Measurements from ENCODE around the gene FRYL. TPM values are rescaled to one million over a fixed set of nuclear protein-coding genes. Genes with fewer than 3 reads are reported as not detected.
"Not testable (repeated sequence)": the region's sequence is repeated elsewhere in the genome, so short reads cannot be mapped to it uniquely, and the experiment has no call there.

FRYL gene
- total RNA-seq, 1 donor from 2014 or later, result 30.8 TPM

- no peak for DNase-seq (ENCODE audit: low read depth)
These were observed 114.4 kb downstream of the FRYL start for GRCh38 chr4:48665555-48666186.

- DNase-seq (ENCODE audit: low read depth), result no peak
These were observed 115.1 kb downstream of the FRYL start for GRCh38 chr4:48664938-48665337.

- no peak for DNase-seq (ENCODE audit: low read depth)
These were observed 118.7 kb downstream of the FRYL start for GRCh38 chr4:48661391-48661790.

GRCh38 chr4:48660347-48660746 is 119.7 kb downstream of the FRYL start:
- no peak for DNase-seq (ENCODE audit: low read depth)

DNA sequence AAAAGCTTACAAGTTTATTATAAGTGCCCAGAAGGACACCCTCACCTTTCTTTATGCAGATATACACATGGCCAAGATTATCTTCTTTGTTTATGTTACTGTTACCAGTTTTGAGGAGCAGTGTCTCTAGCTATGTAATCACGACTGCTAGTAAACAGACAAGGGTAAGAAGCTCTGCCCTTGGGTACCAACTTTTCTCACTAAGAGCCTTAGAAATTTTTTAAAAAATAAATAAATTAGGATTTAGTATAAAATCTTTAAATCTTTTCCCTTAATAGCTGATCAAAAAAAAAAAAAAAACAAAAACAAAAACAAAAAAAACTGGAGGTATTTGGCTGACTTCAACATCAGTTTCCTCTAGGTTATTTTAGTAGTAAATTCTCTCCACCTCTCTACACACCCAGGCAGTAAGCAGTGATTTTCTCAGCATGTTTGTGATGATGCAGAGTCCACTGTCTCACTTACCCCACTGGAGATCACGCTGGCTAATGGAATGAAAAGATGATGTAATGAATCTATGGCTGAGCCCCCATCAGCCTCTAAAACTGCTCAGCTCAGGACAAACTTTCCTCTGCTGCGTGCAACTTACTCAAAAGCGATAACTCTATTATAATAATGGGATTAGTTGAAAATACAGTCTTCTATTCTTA is 125.9 kb downstream of the FRYL start:
- no peak for DNase-seq (ENCODE audit: low read depth)

GRCh38 chr4:48653217-48654014 is 126.7 kb downstream of the FRYL start:
- DNase-seq (ENCODE audit: low read depth), result peak; percentile 49

- DNase-seq (ENCODE audit: low read depth), result no peak
These were observed 128.2 kb downstream of the FRYL start for GRCh38 chr4:48651914-48652313.

GRCh38 chr4:48649505-48649904 is 130.6 kb downstream of the FRYL start:
- no peak for DNase-seq (ENCODE audit: low read depth)

DNA sequence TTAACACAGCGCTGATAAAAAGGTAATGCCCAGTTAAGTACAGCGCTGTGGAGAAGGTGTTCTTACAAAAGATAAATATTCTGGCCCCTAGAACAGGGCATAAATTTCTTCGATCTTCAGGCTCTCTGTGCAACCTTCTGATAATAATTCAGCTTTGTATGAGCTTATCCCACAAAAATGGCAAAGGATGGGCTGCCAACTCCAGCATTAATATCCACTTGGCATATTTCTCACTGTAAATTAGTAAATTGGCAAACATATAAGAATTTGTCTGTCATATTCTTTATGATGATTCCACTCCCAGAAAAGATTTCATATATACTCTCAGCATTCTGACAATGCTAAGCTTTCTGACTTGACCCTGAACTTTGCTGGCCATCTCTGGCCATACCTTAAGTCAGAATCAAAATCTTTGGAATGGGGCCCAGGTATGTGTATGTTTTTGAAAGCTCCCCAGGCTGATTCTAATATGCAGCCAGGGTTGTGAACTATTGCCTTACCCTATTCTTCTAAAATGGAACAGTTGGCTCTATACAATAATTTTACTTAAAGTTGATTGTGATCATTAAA is 134.8 kb downstream of the FRYL start:
- no peak for DNase-seq (ENCODE audit: low read depth)

DNA sequence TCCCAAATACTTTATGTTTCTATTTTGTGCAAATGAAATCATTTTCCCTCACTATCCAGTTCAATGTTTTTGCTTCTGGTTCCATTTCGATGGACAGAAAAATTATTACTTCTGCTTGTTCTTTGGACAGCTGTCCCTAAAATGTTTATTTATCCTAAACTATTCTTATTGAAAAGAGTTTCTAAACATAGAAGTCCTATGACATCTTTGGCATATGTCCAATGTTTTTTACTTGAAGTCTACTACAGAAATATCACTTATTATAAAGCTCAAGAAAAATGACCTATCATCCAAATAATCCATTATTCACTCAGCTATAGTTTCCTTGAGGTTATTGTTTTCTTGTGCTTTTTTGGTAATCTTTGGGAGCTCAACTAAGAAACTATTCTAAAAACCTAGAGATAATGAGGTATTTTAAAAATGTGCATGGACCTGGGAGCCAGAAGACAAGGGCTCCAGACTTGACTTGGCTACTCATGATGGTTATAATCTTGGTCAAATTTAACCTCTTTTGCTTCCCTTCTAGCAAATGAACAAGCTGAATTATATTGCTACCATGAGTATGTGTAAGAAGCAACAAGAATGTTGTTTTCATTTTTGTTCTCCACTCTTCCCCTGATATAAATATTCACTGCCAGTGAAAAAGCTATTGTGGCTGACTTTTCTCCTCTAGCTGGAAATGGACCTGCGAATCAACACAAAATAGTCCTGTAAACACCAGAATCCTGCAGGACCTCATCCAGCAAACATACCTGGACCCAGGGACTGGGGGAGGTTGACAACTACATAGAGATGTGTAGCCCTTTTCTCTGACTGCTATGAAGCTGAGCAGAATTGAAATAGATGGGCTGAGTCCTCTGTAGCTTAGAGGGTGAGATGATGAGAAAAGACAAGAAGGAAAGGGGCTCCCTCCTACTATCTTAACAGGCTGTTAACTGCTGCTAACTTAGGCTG is 137.4 kb downstream of the FRYL start:
- DNase-seq (ENCODE audit: low read depth), result no peak

GRCh38 chr4:48641401-48641800 is 138.7 kb downstream of the FRYL start:
- no peak for DNase-seq (ENCODE audit: low read depth)

- no peak for DNase-seq (ENCODE audit: low read depth)
These were observed 139.4 kb downstream of the FRYL start for GRCh38 chr4:48640699-48641098.

DNA sequence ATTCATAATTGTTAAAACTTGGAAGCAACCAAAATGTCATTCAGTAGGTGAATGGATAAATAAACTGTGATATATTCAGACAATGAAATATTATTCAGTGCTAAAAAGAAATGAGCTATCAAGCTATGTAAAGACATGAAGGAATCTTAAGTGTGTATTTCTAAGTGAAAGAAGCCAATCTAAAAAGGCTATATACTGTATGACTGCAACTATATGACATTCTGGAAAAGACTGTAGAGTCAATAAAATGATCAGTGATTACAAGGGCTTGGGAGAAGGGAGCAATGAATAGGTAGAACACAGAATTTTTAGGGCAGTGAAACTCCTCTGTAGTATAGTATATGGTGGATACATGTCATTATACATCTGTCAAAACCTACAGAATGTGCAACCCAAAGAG is 139.9 kb downstream of the FRYL start:
- no peak for DNase-seq (ENCODE audit: low read depth)

GRCh38 chr4:48639807-48640206 is 140.3 kb downstream of the FRYL start:
- DNase-seq (ENCODE audit: low read depth), result no peak

DNA sequence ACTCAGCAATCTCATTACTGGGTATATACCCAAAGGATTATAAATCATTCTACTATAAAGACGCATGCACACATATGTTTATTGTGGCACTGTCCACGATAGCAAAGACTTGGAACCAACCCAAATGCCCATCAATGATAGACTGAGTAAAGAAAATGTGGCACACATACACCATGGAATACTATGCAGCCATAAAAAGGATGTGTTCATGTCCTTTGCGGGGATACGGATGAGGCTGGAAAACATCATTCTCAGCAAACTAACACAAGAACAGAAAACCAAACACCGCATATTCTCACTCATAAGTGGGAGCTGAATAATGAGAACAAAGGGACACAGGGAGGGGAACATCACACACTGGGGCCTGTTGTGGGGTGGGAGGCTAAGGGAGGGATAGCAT is 141.5 kb downstream of the FRYL start:
- not testable (repeated sequence) for DNase-seq (ENCODE audit: low read depth)

GRCh38 chr4:48636911-48637310 is 143.2 kb downstream of the FRYL start:
- no peak for DNase-seq (ENCODE audit: low read depth)

GRCh38 chr4:48635980-48636379 is 144.1 kb downstream of the FRYL start:
- no peak for DNase-seq (ENCODE audit: low read depth)

DNA sequence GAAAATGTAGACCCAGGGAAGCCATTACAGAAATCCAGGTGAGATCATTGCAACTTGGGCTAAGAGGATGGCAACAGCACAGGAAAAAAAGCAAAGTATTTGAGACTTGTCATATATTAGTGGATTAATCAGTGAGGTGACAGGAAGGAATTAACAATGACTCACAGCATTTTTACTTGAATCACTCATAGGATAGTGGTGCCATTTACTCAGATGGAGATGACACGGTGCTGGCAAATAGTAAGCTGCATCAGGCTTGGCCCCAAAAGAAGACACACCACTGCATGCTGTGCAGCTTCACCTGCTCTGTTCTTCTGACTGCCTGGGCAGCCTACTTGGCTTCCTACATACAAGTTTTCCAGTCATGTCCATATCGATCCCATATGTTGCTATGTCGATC is 144.8 kb downstream of the FRYL start:
- DNase-seq (ENCODE audit: low read depth), result no peak

DNA sequence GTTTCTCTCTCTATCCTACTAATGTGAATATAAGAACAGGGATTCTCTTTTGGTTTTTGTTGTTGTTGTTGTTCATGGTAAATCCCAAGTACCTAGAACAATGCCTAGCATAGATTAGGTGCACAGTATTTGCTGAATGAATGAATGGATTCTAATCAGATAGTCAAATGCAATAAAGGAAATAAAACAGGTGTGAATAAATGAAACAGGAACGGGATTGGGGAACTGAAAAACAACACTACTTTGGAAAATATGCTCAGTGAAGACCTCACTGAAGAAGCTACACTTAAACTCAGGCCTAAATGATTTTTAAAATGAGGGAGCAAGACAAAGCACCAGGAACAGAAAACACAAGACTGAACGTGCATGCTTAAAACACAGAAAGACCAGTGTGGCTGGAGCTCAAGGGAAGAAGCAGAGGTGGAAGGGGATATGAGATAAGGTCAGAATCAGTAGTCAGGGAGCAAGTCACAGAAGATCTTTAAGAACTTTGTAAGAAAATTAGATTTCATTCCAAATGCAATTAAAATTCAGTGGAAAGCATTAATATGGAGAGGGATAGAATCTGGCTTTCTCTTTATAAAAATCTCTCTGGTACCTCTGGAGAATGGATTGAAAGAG is 145.3 kb downstream of the FRYL start:
- no peak for DNase-seq (ENCODE audit: low read depth)

DNA sequence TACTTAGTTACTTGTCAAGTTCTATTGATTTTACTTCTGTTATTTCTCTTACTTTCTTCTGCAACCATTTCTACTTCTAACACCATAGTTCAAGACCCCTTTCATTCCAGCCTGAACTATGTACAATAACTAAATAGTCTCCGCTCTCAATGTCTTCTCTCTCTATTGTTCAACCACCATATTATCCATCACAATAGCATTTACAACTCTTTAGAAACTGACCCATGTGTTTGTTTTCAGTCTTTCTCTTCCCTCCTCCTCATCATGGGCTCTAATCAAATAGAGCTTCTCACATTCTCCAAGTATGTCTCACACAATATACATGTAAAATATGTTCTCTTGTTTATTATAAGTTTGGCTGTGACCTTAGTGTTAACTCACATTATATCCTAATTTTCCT is 146.4 kb downstream of the FRYL start:
- DNase-seq (ENCODE audit: low read depth), result no peak

GRCh38 chr4:48629458-48629857 is 150.6 kb downstream of the FRYL start:
- no peak for DNase-seq (ENCODE audit: low read depth)

Data from myocyte (in vitro differentiated cells).